LNCaP clone FGC (cell line): ENCODE measurements around the gene SLC25A21.
A peak's percentile ranks its signal among the peaks of the same experiment; 100 is the strongest.

Experiments
- DNase-seq: peaks from one replicate; pipeline ENCODE4 v3.0.0-alpha.2; 2011; ENCODE audit warnings: low read depth
- H3K4me3 ChIP-seq: 2 replicates; pipeline ENCODE4 v1.5.1; 2011; ENCODE audit warnings: mild to moderate bottlenecking, low read depth, low read length, control low read depth
- TF ChIP-seq, protein P1 (sequence below): IDR thresholded peaks from 2 replicates; pipeline ENCODE4 v1.5.1; 2012; ENCODE audit warnings: mild to moderate bottlenecking; ENCODE audit not compliant: control insufficient read depth, insufficient read depth; ENCODE audit errors: extremely low read depth

The SLC25A21 gene

DNA sequence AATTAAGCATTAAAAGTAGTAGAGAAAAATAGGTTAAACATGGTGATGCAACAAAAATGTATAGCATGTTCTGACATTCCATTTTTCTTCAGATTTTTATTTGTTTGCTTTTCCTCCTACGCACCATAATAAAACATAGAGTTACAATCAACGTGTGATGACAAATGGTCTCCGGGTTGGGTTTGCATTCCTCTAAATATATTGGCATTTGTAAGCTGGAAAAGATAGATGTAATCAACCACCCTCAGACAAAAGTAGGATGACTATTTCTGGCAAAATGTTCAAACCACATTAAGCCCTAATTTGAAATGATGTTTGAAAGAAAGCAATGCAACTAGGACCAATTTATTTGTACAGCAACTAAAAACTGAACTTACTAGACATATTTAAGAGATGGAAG lies 58.4 kb downstream of the SLC25A21 start:
- peak; percentile 26 for DNase-seq
- H3K4me3 ChIP-seq: no peak overlapping the region
- TF ChIP-seq, protein P1, sequence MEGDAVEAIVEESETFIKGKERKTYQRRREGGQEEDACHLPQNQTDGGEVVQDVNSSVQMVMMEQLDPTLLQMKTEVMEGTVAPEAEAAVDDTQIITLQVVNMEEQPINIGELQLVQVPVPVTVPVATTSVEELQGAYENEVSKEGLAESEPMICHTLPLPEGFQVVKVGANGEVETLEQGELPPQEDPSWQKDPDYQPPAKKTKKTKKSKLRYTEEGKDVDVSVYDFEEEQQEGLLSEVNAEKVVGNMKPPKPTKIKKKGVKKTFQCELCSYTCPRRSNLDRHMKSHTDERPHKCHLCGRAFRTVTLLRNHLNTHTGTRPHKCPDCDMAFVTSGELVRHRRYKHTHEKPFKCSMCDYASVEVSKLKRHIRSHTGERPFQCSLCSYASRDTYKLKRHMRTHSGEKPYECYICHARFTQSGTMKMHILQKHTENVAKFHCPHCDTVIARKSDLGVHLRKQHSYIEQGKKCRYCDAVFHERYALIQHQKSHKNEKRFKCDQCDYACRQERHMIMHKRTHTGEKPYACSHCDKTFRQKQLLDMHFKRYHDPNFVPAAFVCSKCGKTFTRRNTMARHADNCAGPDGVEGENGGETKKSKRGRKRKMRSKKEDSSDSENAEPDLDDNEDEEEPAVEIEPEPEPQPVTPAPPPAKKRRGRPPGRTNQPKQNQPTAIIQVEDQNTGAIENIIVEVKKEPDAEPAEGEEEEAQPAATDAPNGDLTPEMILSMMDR: no peak

DNA sequence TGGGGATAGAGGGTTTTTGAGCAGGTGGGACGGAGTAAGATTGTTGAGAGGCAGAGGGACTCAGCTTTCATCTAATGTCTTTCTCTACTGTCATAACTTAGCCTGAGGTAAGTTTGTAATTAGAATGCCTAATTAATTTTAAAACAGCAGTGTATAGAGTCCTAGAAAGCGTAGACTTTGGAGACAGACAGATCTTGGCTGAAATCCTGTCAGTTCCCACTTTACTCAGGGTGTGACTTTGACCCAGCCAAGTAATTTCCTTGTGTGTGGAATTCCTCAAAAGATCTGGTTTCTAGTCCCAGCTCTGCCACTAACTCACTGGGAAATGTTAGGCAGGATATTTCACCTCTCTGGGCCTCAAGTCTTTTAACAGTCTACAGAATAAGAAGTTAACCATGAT lies 74.3 kb downstream of the SLC25A21 start:
- no peak overlapping the region for H3K4me3 ChIP-seq
- DNase-seq: no peak
- TF ChIP-seq, protein P1: no peak

DNA sequence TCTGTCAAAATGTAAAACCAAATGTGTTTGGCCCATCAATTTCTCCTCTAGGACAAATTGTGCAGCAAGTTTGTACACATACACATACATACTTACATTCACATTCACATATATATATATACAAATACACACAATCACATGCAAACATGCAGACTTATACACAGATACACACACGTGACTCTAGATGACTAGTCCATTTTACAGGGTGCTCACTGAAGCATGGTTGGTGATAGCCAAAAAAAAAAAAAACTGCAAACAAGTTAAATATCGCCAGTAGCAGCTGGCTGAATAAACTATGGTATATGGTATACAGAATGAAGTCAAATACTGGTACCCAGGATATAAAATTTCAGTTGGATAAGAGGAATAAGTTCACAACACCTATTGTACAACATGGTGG lies 77.9 kb downstream of the SLC25A21 start:
- no peak overlapping the region for H3K4me3 ChIP-seq
- TF ChIP-seq, protein P1: no peak
- DNase-seq: no peak

DNA sequence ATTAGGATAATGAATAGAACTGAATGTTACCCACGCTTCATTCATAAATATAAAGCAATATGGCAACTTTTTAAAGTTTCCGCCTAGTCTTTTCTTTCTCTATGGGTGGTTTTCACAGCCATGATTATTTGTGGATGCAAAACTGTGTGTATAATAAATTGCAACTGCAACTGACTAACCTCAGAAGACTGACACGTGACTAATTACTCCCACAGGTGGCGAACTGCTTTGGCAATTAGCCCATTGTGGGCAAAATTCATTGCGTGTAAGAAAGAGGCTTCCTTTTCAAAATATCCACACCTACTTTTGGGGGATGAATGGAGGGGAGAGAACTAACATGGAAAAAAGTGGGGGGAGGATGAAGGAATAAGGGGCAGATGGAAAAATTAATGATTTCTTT lies 79.0 kb downstream of the SLC25A21 start:
- TF ChIP-seq, protein P1: no peak
- DNase-seq: no peak
- H3K4me3 ChIP-seq: no peak overlapping the region

DNA sequence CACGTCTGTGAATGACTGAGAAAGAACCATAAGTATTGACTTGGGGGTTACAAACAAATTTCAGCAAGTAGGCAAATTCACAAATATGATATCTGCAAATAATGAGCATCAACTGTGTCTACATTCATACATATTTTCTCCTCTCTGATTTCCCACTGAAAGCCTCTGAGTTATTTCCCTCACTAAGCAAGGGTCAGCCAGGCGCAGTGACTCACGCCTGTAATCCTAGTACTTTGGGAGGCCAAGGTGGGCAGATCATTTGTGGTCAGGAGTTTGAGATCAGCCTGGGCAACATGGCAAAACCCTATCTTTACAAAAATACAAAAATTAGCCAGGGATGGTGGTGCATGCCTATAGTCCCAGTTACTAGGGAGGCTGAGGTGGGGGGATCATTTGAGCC lies 80.8 kb downstream of the SLC25A21 start:
- H3K4me3 ChIP-seq: no peak overlapping the region
- DNase-seq: no peak
- TF ChIP-seq, protein P1: no peak

DNA sequence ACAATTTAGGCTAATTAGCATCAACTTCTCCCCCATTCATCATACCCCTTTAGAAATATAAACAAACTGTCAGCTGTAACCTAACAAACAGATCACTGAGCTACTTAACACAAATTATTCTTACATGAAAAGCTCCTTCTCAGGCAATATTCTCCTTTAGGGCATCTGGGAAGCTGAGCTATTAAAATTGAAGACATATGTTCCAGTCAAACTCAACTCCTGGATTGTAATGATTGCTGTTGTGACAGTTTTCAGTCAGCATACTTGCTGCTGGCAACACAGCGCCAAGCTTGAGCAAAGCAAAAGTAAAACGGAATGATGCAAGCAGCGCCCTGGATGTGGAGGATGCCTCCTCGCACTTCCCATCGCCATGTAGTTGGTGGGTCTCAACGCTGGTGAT lies 82.4 kb downstream of the SLC25A21 start:
- no peak overlapping the region for H3K4me3 ChIP-seq
- no peak for DNase-seq
- TF ChIP-seq, protein P1: no peak

DNA sequence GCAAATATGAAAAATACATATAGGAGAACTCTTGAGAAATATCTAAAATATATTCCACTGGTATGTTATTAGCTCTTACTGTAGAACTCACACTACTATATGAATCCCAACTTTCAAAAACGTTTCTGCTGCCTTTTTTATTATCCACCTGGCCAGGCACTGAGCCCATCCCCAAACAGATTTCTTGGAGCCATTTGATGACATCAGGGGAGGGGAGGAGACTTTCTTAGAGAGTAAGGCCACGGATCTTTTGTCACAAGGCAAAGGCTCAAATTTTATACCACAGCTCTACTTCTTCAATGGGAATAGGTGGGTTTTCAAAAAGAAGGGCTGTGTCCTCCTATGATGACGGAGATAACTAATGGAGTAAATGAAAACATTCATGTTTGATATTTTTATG lies 83.0 kb downstream of the SLC25A21 start:
- H3K4me3 ChIP-seq: no peak overlapping the region
- no peak for DNase-seq
- TF ChIP-seq, protein P1: no peak
